Loucy (cell line): ENCODE data around the gene ZSCAN32.

Source experiments
- H2AFZ ChIP-seq: fragments of 200-600 bp; sonication (generic); 2 replicates; pipeline ENCODE4 v1.6.0; 2016; ENCODE audit warnings: antibody characterized with exemption, mild to moderate bottlenecking, low read length, moderate library complexity
- H3F3A ChIP-seq: fragments of 200-600 bp; 2 replicates; pipeline ENCODE4 v1.6.0; 2016; ENCODE audit warnings: antibody characterized with exemption, low read depth, mild to moderate bottlenecking
- H3K27me3 ChIP-seq: fragments of 200-600 bp; sonication (generic); 2 replicates; pipeline ENCODE4 v1.6.1; 2014; ENCODE audit warnings: low read length, mild to moderate bottlenecking; ENCODE audit not compliant: insufficient read depth, poor library complexity, severe bottlenecking
- H3K36me3 ChIP-seq: fragments of 200-600 bp; sonication (generic); 2 replicates; pipeline ENCODE4 v1.6.1; 2016; ENCODE audit warnings: low read length; ENCODE audit not compliant: insufficient read depth
- H3K4me1 ChIP-seq: fragments of 200-600 bp; sonication (generic); 2 replicates; pipeline ENCODE4 v1.5.1; 2014; ENCODE audit warnings: low read length, mild to moderate bottlenecking; ENCODE audit not compliant: insufficient read depth, poor library complexity, severe bottlenecking
- H3K4me2 ChIP-seq: fragments of 200-600 bp; sonication (generic); 2 replicates; pipeline ENCODE4 v1.6.0; 2014; ENCODE audit warnings: antibody characterized with exemption, low read length, low read depth, mild to moderate bottlenecking; ENCODE audit not compliant: poor library complexity, severe bottlenecking
- H3K4me3 ChIP-seq: fragments of 200-600 bp; sonication (generic); 2 replicates; pipeline ENCODE4 v1.5.1; 2014; ENCODE audit warnings: low read length, mild to moderate bottlenecking, mixed read lengths; ENCODE audit not compliant: poor library complexity, severe bottlenecking
- H3K79me2 ChIP-seq: fragments of 200-600 bp; sonication (generic); 2 replicates; pipeline ENCODE4 v1.6.1; 2014; ENCODE audit warnings: low read length; ENCODE audit not compliant: insufficient read depth
- H3K9ac ChIP-seq: fragments of 200-600 bp; sonication (generic); 2 replicates; pipeline ENCODE4 v1.6.0; 2014; ENCODE audit warnings: mild to moderate bottlenecking, low read depth, low read length, moderate library complexity; ENCODE audit not compliant: poor library complexity, severe bottlenecking
- H3K9me2 ChIP-seq: fragments of 200-600 bp; sonication (generic); replicated peaks from 2 replicates; pipeline ENCODE4 v1.6.1; 2016; ENCODE audit warnings: low read depth, low read length, mixed read lengths
- H3K9me3 ChIP-seq: fragments of 200-600 bp; sonication (generic); 2 replicates; pipeline ENCODE4 v1.6.1; 2014; ENCODE audit warnings: mild to moderate bottlenecking, antibody characterized with exemption, low read length, low read depth; ENCODE audit not compliant: insufficient read depth
- H4K20me1 ChIP-seq: fragments of 200-600 bp; sonication (generic); 2 replicates; pipeline ENCODE4 v1.6.0; 2014; ENCODE audit warnings: antibody characterized with exemption, low read length, mild to moderate bottlenecking; ENCODE audit not compliant: insufficient read depth, poor library complexity, severe bottlenecking
- CTCF ChIP-seq: fragments of 200-600 bp; sonication (generic); conservative IDR thresholded peaks from 2 replicates; pipeline ENCODE4 v1.5.1; 2014; ENCODE audit warnings: mild to moderate bottlenecking, antibody characterized with exemption, low read length
- EZH2phosphoT487 ChIP-seq: fragments of 200-600 bp; IDR thresholded peaks from 2 replicates; pipeline ENCODE4 v1.6.1; 2018; ENCODE audit warnings: antibody characterized with exemption, mild to moderate bottlenecking, moderate library complexity, borderline replicate concordance

The ZSCAN32 gene

DNA sequence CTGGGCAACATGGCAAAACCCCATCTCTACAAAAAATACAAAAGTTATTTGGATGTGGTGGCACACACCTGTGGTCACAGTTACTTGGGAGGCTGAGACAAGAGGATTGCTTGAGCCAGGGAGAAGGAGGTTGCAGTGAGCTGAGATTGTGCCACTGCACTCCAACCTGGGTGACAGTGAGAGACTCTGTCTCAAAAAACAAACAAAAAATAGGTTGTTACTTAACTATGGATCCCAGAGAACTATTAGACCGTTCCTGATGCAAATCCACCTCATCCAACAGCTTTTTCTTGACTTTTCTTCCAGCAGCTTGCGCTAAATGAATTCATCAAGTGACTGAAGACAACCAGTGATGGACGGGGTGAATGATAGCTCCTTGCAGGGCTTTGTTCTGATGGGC lies 45.2 kb downstream of the ZSCAN32 start, which contains the start of gene OR2C1:
OR2C1 (plus strand) TSS at position 301 of the 400 bp plus-strand sequence; CDS start at position 353, 52 bp downstream.
- Histone ChIP-seq H3K4me3 (no peak within 1 kb of the TSS), H4K20me1 (no peaks in the 10 kb centered on the region), H3K27me3 (no peaks in the 10 kb centered on the region), H3K36me3 (no peaks in the 10 kb centered on the region), H3K4me2 (no peak within 1 kb of the TSS), H3K9ac (no peak within 1 kb of the TSS), H2AFZ (no peak within 1 kb of the TSS), H3K79me2 (no peaks in the 10 kb centered on the region), H3K4me1 (no peaks in the 10 kb centered on the region), H3K9me2 (no peaks in the 10 kb centered on the region), H3F3A (no peaks in the 10 kb centered on the region), H3K9me3 (no peaks in the 10 kb centered on the region)
- TF ChIP-seq EZH2phosphoT487 (no peak), CTCF (no peak)

DNA sequence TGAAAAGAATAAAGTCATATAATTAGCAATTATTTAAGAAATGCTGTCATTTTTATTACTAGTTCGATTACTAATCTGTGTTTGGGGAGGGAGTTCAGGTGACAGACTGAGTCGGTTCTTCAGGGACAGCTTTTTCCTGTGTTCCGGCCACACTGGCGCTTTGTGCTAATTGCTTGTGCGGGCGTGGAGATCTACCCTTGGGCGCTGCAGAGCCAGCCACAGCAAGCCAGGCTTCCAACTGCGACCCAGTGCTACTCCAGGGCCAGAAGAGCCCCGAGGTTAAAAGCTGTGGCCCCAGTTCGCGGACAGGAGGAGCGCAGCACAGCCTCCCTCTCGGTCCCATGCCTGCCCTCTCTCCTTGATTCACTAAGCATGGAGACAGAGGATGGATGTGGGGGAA lies 51.6 kb downstream of the ZSCAN32 start:
- no peak for TF ChIP-seq EZH2phosphoT487
- TF ChIP-seq CTCF: no peak
- no peak overlapping the region for H3K4me2 ChIP-seq

DNA sequence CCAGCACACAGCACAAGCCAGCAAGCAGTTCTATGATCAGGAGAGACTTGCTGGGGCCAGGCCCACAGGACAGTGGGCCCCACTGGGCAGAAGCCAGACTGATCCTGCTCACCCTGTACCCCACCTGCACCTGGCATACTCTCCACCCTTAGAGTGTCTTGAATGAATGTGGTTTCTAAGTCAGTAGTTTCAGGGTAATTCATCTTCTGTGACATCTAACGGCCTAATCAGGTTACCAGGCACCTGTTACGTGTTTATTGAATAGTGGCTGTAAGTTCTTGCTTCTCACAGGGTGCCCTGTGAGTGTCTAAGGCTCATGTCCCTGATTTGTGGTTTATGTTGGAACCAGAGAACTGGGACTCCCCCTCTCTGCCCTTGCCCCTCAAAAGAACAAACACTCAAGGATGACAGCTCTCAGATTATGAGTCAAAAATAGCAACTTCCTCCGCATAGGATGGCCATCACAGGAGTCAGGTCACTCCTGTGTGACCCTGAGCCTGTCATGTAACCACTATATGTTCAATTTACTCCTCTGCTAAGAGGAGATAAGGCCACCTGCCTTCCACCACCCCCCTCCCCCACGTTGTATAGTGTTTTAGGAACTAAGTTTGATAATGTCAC lies 52.1 kb downstream of the ZSCAN32 start:
- no peak overlapping the region for H3K9ac ChIP-seq
- TF ChIP-seq CTCF: no peak
- TF ChIP-seq EZH2phosphoT487: no peak
- no peaks in the 10 kb centered on the region for H3K79me2 ChIP-seq
- H3K4me1 ChIP-seq: no peaks in the 10 kb centered on the region
- no peak overlapping the region for H2AFZ ChIP-seq
- H3K36me3 ChIP-seq: no peaks in the 10 kb centered on the region
- H3K9me3 ChIP-seq: no peaks in the 10 kb centered on the region
- H4K20me1 ChIP-seq: no peaks in the 10 kb centered on the region
- H3K27me3 ChIP-seq: no peaks in the 10 kb centered on the region
- H3K4me3 ChIP-seq: no peak overlapping the region
- H3K4me2 ChIP-seq: no peak overlapping the region
- H3K9me2 ChIP-seq: no peaks in the 10 kb centered on the region
- no peaks in the 10 kb centered on the region for H3F3A ChIP-seq

More for the DNA sequence above, 51.6 kb downstream of the ZSCAN32 start:
- no peak overlapping the region for H3K4me3 ChIP-seq
- H3K9me3 ChIP-seq: no peaks in the 10 kb centered on the region
- no peaks in the 10 kb centered on the region for H3K79me2 ChIP-seq
- H3K9me2 ChIP-seq: no peaks in the 10 kb centered on the region
- no peaks in the 10 kb centered on the region for H3F3A ChIP-seq
- no peaks in the 10 kb centered on the region for H3K36me3 ChIP-seq
- H4K20me1 ChIP-seq: no peaks in the 10 kb centered on the region
- no peaks in the 10 kb centered on the region for H3K27me3 ChIP-seq
- H3K4me1 ChIP-seq: no peaks in the 10 kb centered on the region
- H2AFZ ChIP-seq: no peak overlapping the region
- no peak overlapping the region for H3K9ac ChIP-seq
